Small intestine (tissue), 7 donors: ENCODE results near the gene RPL22. TPM values are rescaled to one million over a fixed set of nuclear protein-coding genes. Genes with fewer than 3 reads are reported as not detected.
A peak's percentile ranks its signal among the peaks of the same experiment; 100 is the strongest.

ENCODE experiments used
- DNase-seq, 2 donors: peaks; one replicate each; pipeline versions ENCODE4 v3.0.0 to v3.0.0-alpha.2; 2013
- FAIRE-seq: peaks from 2 replicates; lab custom pipeline; 2012; peaks lifted over from hg19 to GRCh38; lab: Jason Lieb, UNC
- H3K27ac ChIP-seq, 3 donors: one replicate each; pipeline ENCODE4 v1.5.1; 2013; ENCODE audit warnings: low read length in 2 of 3, mild to moderate bottlenecking in 2 of 3, control low read depth in 1 of 3, inconsistent platforms in 1 of 3, low read depth in 1 of 3, moderate library complexity in 1 of 3
- H3K27me3 ChIP-seq, 3 donors: one replicate each; pipeline ENCODE4 v1.6.1; 2013; ENCODE audit warnings: low read length in 3 of 3, inconsistent platforms in 1 of 3; ENCODE audit not compliant: control insufficient read depth in 3 of 3, insufficient read depth in 3 of 3
- H3K36me3 ChIP-seq, 3 donors: one replicate each; pipeline ENCODE4 v1.6.1; 2013; ENCODE audit warnings: low read length in 3 of 3, inconsistent platforms in 1 of 3, low read depth in 1 of 3, mild to moderate bottlenecking in 1 of 3, moderate library complexity in 1 of 3; ENCODE audit not compliant: control insufficient read depth in 3 of 3, insufficient read depth in 2 of 3
- H3K4me1 ChIP-seq, 3 donors: one replicate each; pipeline ENCODE4 v1.6.1; 2013; ENCODE audit warnings: low read length in 2 of 3, inconsistent platforms in 1 of 3, low read depth in 1 of 3, mild to moderate bottlenecking in 1 of 3, moderate library complexity in 1 of 3; ENCODE audit not compliant: control insufficient read depth in 3 of 3, insufficient read depth in 2 of 3
- H3K4me3 ChIP-seq, 3 donors: one replicate each; pipeline ENCODE4 v1.5.1; 2013; ENCODE audit warnings: low read length in 3 of 3, control low read depth in 1 of 3, inconsistent platforms in 1 of 3, low read depth in 1 of 3, mild to moderate bottlenecking in 1 of 3, moderate library complexity in 1 of 3
- H3K9me3 ChIP-seq, 2 donors: one replicate each; pipeline ENCODE4 v1.6.1; 2013; ENCODE audit warnings: low read depth in 1 of 2, low read length in 1 of 2; ENCODE audit not compliant: control insufficient read depth in 2 of 2, insufficient read depth in 1 of 2
- WGBS, 3 donors: extraction: QIAGEN DNeasy Blood & Tissue Kit; methylation state at CpG; one replicate each; pipeline ENCODE4 v1.1.7; 2013; 5-methylcytosine and 5-hydroxymethylcytosine counted together
- polyA plus RNA-seq, 4 donors: library from polyadenylated mRNA; stranded (reverse) in 3 of 4; unstranded in 1 of 4; fragments of 200-250 nt in 3 of 4; fragments of 120-200 nt in 1 of 4; gene quantifications; one replicate each; pipeline versions ENCODE4 v1.2.1 to v1.2.3, GENCODE V29; 2013
- donor health status: healthy with polysubstance abuse.
- donor health status: control.
- donor health status: control.
- donor health status: Bipolar disorder and iron deficiency.
- donor health status: healthy.

RPL22 gene
- polyA plus RNA-seq, 4 donors, result 207 to 1,045 (median 359) TPM

DNA sequence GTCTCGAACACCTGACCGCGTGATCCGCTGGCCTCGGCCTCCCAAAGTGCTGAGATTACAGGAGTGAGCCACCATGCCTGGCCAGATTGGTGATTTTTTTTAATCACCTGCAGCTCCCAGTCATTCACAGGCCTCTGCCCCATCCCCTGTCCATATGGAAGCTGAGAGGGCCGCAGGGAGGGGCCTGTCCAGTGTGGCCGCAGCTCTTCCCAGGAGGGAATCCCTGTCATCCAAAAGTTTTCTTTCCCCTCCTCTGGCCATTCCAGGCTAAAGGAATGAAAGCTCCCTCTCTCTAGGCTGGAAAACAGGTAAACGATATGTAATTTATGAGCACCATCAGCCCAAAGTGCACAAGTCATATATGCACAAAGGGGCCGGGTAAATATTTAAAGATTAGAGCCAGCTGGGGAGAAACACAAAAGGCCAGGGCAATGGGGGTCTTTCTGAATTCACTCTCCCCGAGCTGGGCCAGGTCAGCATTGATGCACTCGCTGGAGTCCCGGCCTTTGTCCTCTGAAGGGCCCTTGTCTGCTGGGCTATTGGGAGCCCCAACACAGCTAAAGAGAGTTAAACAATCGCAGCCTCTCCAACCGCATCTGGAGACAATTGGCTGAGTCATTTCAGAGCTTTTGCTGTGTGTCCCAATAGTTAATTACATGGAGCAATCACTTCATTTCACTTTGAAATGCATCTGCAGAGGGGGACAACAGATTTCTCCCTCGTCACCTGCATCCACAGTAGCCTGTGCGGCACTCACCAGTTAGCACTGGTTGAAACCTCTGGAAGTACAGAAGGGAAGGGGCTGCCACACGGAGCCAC, 40.8 kb upstream of the RPL22 start:
- peaks cover 0 to 27% (median 2%) of the 10 kb centered on the region in 3 donors for H3K4me1 ChIP-seq
- H3K9me3 ChIP-seq, result no peaks in the 10 kb centered on the region
- H3K27ac ChIP-seq, result peak overlapping the region in 1 of 3 donors; percentile 40
- FAIRE-seq (no peak), DNase-seq (peak in 1 of 2 donors; percentile 70)
- H3K36me3 ChIP-seq, result no peaks in the 10 kb centered on the region
- 30 to 45% (median 43%) methylated on average over 17 of the region's 17 CpGs for WGBS, 3 donors
- H3K4me3 ChIP-seq, result no peak overlapping the region
- H3K27me3 ChIP-seq, result peaks cover 13 to 46% (median 34%) of the 10 kb centered on the region in 3 donors

DNA sequence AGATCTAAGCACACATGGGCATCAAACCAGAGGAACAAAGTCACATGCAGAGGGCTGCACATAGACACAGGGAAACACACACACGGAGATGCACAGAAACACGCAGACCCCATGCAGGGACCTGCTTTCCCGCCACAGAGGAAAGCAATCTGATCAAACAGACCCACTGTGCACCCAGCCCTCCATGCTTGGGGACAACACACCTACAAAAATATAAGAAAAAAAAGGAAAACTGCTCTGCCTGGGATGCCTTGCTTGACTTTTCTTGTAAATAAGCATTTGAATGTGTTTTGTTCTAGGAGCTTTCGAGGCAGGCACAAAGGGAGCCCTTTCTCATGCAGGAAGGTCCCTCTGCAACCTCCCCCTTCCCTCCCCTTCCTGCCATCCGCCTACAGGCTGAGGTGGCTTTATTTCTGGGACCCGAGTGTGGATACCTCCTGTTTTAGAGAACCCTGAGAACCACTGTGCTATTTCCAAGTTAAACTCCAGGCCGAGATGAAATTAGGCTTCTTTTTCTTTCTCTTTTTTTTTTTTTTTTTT, 39.9 kb upstream of the RPL22 start:
- FAIRE-seq, result no peak
- H3K27me3 ChIP-seq, result peaks cover 13 to 41% (median 29%) of the 10 kb centered on the region in 3 donors
- WGBS, 3 donors, result 39 to 71% (median 67%) methylated on average over 7 of the region's 7 CpGs

DNA sequence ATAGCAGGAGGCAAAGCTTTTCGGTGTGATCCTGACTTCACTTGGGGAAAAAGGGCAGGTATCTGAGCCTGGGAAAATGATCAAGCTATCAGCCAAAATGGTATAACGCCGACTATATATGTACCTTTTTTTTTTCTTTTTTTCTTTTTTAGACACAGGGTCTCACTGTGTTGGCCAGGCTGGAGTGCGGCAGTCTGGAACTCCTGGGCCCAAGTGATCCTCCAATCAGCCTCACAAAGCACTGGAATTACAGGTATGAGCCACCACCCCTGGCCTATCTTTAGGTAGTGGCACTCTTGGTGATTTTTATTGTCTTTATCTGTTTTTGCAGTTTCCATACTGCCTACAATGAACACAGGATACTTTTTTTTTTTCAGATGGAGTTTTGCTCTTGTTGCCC, 37.7 kb upstream of the RPL22 start:
- 88 to 91% (median 89%) methylated on average over 4 of the region's 4 CpGs for WGBS, 3 donors
- DNase-seq, result no peak
- Histone ChIP-seq H3K9me3 (no peaks in the 10 kb centered on the region), H3K36me3 (peaks cover 2 to 21% (median 4%) of the 10 kb centered on the region in 3 donors), H3K27me3 (peaks cover 6 to 23% (median 14%) of the 10 kb centered on the region in 3 donors), H3K4me3 (no peak overlapping the region), H3K27ac (no peak overlapping the region), H3K4me1 (peaks cover 1 to 37% (median 3%) of the 10 kb centered on the region in 3 donors)
- no peak for FAIRE-seq

More for the DNA sequence above, 39.9 kb upstream of the RPL22 start:
- peaks cover 0 to 4% (median 0%) of the 10 kb centered on the region in 3 donors for H3K36me3 ChIP-seq
- no peak for DNase-seq
- no peaks in the 10 kb centered on the region for H3K9me3 ChIP-seq
- H3K27ac ChIP-seq, result no peak overlapping the region
- H3K4me3 ChIP-seq, result no peak overlapping the region
- peaks cover 2 to 36% (median 3%) of the 10 kb centered on the region in 3 donors for H3K4me1 ChIP-seq

DNA sequence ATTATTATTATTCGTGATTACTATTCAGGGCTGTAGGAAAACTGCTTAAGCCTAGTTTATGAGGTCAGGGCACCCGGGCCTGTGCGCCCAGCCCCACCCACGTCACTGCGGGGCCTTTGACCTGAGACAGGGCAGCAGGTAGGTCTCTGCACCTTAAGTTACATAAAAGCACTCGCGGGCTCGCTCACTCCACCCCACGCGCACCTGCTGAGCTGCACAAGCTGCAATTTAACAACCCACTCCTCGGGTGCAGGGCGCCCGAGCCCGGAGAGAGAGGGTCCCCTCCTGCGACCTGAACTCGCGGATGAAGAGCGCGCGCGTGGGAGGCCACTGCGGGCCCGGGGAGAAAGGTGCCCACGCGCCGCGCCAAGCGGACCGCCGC, 35.9 kb upstream of the RPL22 start:
- peaks cover 2 to 36% (median 9%) of the 10 kb centered on the region in 3 donors for H3K36me3 ChIP-seq
- H3K9me3 ChIP-seq, result no peaks in the 10 kb centered on the region
- FAIRE-seq, result no peak
- H3K4me3 ChIP-seq, result peak overlapping the region; percentile 75 to 97 (median 90)
- H3K4me1 ChIP-seq, result peaks cover 0 to 21% (median 3%) of the 10 kb centered on the region in 3 donors
- H3K27me3 ChIP-seq, result peaks cover 0 to 5% (median 2%) of the 10 kb centered on the region in 3 donors
- DNase-seq, result peak; percentile 66 to 82
- peak overlapping the region; percentile 48 to 87 (median 64) for H3K27ac ChIP-seq
- WGBS, 3 donors, result 0 to 1% (median 0%) methylated on average over 14 to 30 of the region's 30 CpGs

DNA sequence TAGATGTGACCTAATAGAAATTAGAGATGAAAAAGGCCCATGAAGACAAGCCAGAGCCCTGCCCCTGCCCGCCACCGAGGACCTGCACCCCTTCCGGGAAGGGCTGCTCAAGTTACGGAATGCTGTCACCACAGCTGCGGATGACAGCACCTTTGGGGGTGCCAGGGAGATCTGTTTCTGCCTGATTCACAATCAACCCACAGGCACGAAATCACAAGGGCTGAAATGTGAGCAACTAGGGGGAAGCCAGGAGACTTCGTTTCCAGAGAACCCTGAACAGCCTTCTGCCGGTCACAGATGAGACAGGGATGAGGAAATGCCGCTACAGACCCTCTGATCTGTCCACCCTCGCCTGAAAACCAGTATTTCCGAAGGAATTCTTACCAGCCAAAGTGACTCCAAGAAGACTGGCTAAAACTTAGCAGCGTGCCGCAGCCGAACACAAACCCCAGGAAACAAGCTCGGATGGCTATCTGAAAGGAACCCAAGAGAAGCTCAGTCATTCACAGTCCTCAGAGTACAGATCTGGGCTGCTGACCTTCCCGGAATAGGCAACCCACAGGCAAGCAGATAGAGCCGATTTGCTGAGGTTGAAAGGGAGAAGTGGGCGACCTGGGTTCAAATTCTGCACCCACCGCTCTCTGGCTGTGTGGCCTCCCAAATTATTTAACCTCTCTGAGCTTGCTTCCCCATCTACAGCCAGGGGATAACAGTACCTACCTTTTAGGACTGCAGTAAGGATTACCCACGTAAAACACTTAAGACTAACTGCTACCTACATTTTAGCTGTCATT, 35.3 kb upstream of the RPL22 start:
- no peak for FAIRE-seq

DNA sequence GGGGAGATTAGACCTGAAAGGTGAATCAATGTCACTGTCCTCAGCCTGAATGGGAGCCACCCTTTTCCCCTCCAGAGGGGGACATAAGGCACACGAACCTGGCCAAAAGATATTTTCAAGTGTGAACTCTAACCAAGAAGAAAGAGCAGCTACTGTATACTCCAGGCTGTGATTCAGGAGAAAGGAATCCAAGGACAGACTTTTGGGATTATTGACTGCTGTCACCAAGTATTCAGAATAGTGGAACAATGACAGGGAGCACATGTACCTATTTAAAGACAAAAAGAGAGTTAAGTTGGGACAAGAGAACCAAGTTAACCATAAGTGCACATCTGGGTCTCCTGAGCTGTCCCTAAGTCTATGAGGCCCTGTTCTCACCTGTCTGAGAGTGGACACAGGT, 34.0 kb upstream of the RPL22 start:
- H3K36me3 ChIP-seq, result peaks cover 4 to 53% (median 9%) of the 10 kb centered on the region in 3 donors

More for the DNA sequence above, 35.3 kb upstream of the RPL22 start:
- 35 to 43% (median 41%) methylated on average over 20 of the region's 20 CpGs for WGBS, 3 donors
- Histone ChIP-seq H3K9me3 (no peaks in the 10 kb centered on the region), H3K27me3 (peaks cover 0 to 2% (median 0%) of the 10 kb centered on the region in 3 donors), H3K4me3 (peak overlapping the region in 2 of 3 donors; percentile 75 to 97), H3K27ac (peak overlapping the region in 1 of 3 donors; percentile 48), H3K36me3 (peaks cover 2 to 42% (median 9%) of the 10 kb centered on the region in 3 donors), H3K4me1 (peaks cover 0 to 15% (median 3%) of the 10 kb centered on the region in 3 donors)
- DNase-seq, result no peak

DNA sequence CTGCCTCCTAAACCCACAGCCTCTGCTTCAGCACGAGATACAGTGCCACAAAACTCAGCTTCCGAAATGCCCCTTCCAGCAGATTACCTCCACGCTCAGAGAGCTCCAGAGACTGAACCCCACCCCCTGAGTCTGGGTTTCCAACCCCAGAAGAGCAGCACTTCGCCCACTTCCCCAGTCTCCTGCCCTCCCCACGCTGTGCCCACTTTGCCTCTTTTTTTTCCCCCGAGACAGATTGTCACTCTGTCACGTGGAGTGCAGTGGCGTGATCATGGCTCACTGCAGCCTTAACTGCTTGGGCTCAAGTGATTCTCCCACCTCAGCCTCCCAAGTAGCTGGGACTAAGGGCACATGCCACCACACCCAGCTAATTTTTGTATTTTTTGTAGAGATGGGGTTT, 26.3 kb upstream of the RPL22 start:
- DNase-seq (no peak), FAIRE-seq (no peak)
- WGBS, 3 donors, result 89 to 94% (median 92%) methylated on average over 8 of the region's 8 CpGs
- no peaks in the 10 kb centered on the region for H3K9me3 ChIP-seq
- no peaks in the 10 kb centered on the region for H3K27me3 ChIP-seq
- H3K4me3 ChIP-seq, result no peak overlapping the region
- peak overlapping the region in 1 of 3 donors; percentile 76 for H3K27ac ChIP-seq
- H3K4me1 ChIP-seq, result peaks cover 0 to 34% (median 0%) of the 10 kb centered on the region in 3 donors
- H3K36me3 ChIP-seq, result peaks cover 2 to 83% (median 13%) of the 10 kb centered on the region in 3 donors

More for the DNA sequence above, 34.0 kb upstream of the RPL22 start:
- no peak for DNase-seq
- Histone ChIP-seq H3K27ac (no peak overlapping the region), H3K27me3 (no peaks in the 10 kb centered on the region), H3K4me1 (peaks cover 0 to 9% (median 3%) of the 10 kb centered on the region in 3 donors), H3K4me3 (no peak overlapping the region), H3K9me3 (no peaks in the 10 kb centered on the region)
- no peak for FAIRE-seq
- WGBS, 3 donors, result 43 to 83% (median 66%) methylated on average over 1 of the region's 1 CpG

DNA sequence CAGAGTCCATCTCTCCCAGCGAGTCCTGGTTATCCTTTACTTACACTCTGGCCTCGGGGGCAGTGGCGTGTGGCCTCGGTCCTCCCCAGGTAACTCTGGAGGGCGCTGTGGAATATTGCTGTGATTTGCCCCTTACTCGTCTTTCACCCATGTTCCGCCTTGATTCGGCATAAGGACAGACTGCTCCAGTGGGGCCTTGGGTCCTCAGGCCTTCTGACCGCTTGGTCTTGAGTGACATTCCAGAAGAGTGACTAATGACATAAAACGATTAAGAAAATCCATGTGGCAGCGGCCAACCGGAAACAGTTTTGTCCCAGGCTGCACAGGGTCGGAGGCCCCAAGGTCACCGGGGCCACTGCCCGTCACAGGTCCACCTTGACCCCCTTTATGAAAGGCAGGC, 25.3 kb upstream of the RPL22 start:
- H3K27ac ChIP-seq, result peak overlapping the region in 1 of 3 donors; percentile 76
- no peak for FAIRE-seq
- H3K9me3 ChIP-seq, result no peaks in the 10 kb centered on the region
- peak in 1 of 2 donors; percentile 84 for DNase-seq
- H3K4me1 ChIP-seq, result peaks cover 0 to 34% (median 0%) of the 10 kb centered on the region in 3 donors
- H3K36me3 ChIP-seq, result peaks cover 2 to 80% (median 13%) of the 10 kb centered on the region in 3 donors
- WGBS, 3 donors, result 68 to 78% (median 71%) methylated on average over 15 of the region's 15 CpGs
- H3K4me3 ChIP-seq, result no peak overlapping the region
- H3K27me3 ChIP-seq, result no peaks in the 10 kb centered on the region
